Left lung (tissue), 10 donors: ENCODE data around the gene TBC1D19. TPM values are rescaled to one million over a fixed set of nuclear protein-coding genes. Genes with fewer than 3 reads are reported as not detected.
"Not testable (repeated sequence)": the region's sequence is repeated elsewhere in the genome, so short reads cannot be mapped to it uniquely, and the experiment has no call there.

ENCODE experiments used
- ATAC-seq: fragments of 200-7000 bp; cut with Tn5 transposase; one replicate; pipeline ENCODE4 v1.9.1; 2020; ENCODE audit warnings: moderate library complexity
- DNase-seq, 4 donors: peaks; one replicate each; pipeline ENCODE4 v3.0.0-alpha.2; 2013 to 2020
- H3K27ac ChIP-seq, 2 donors: fragments of 200-600 bp; sonication (generic) in 1 of 2; one replicate each; pipeline versions ENCODE4 v1.5.0 to v1.8.0; 2020 to 2021
- H3K27me3 ChIP-seq, 2 donors: fragments of 200-600 bp; sonication (generic) in 1 of 2; one replicate each; pipeline versions ENCODE4 v1.5.0 to v1.8.0; 2020 to 2021
- H3K36me3 ChIP-seq, 2 donors: fragments of 200-600 bp; sonication (generic) in 1 of 2; one replicate each; pipeline versions ENCODE4 v1.5.0 to v1.8.0; 2020 to 2021
- H3K4me1 ChIP-seq, 2 donors: fragments of 200-600 bp; one replicate each; pipeline ENCODE4 v1.8.0; 2021
- H3K4me3 ChIP-seq, 2 donors: fragments of 200-600 bp; sonication (generic) in 1 of 2; one replicate each; pipeline versions ENCODE4 v1.5.0 to v1.8.0; 2020 to 2021; ENCODE audit warnings: mild to moderate bottlenecking in 1 of 2
- H3K9me3 ChIP-seq, 2 donors: fragments of 200-600 bp; sonication (generic) in 1 of 2; one replicate each; pipeline versions ENCODE4 v1.5.0 to v1.8.0; 2020 to 2021
- CTCF ChIP-seq, 2 donors: fragments of 200-600 bp; sonication (generic) in 1 of 2; IDR thresholded peaks; one replicate each; pipeline versions ENCODE4 v1.5.0 to v1.8.0; 2021; ENCODE audit warnings: antibody characterized with exemption in 2 of 2
- intact Hi-C, 2 donors: fragments of 100-400 bp; cut with DNase I; formaldehyde crosslinking; loops; one replicate each; pipeline versions ENCODE4 v1.11.2 to v1.14.2; 2022
- polyA plus RNA-seq, 6 donors: library from polyadenylated mRNA; unstranded; fragments of 120-200 nt; gene quantifications; one replicate each; pipeline ENCODE4 v1.2.1, GENCODE V29; 2013; ENCODE audit not compliant: insufficient read length in 6 of 6
- total RNA-seq, 2 donors: library from RNA; stranded (reverse); fragmentation: NEBNext Ultra II Directional; extraction: Animal tissue kit (Norgen Biotek cat#: 25700); gene quantifications; one replicate each; pipeline ENCODE4 v1.2.1, GENCODE V29; 2021
- donor health status: DM: no; HTN: yes; CAD: no.
- donor health status: DM: no; HTN: no; CAD: no.

The TBC1D19 gene
- total and polyA plus RNA-seq, 8 donors = 9.5 to 25.8 (median 17.8) TPM

- TF ChIP-seq CTCF (IDR thresholded peaks at IDR 0.05) = no peak
- DNase-seq (no peak), ATAC-seq (no peak)
- Histone ChIP-seq H3K27me3 (no peaks in the 10 kb centered on the region), H3K4me1 (peaks cover 8 to 16% of the 10 kb centered on the region in 2 donors), H3K9me3 (no peaks in the 10 kb centered on the region), H3K4me3 (peak overlapping the region; percentile 63 to 83), H3K36me3 (no peaks in the 10 kb centered on the region), H3K27ac (peak overlapping the region in 1 of 2 donors; percentile 73)
- intact Hi-C loops = no loop called here
Observed at GRCh38 chr4:26584725-26585124, 841 bp downstream of the TBC1D19 start.

GRCh38 chr4:26589705-26590104 is 5.8 kb downstream of the TBC1D19 start:
- TF ChIP-seq CTCF (IDR thresholded peaks at IDR 0.05) = no peak
- Histone ChIP-seq H3K9me3 (no peaks in the 10 kb centered on the region), H3K4me3 (no peak overlapping the region), H3K4me1 (peaks cover 6 to 7% of the 10 kb centered on the region in 2 donors), H3K36me3 (no peaks in the 10 kb centered on the region), H3K27me3 (no peaks in the 10 kb centered on the region), H3K27ac (no peak overlapping the region)
- ATAC-seq (no peak), DNase-seq (no peak)
- intact Hi-C loops = no loop called here

GRCh38 chr4:26590639-26591038 is 6.8 kb downstream of the TBC1D19 start:
- no peak overlapping the region for H3K4me3 ChIP-seq
- DNase-seq (no peak), ATAC-seq (no peak)
- no peaks in the 10 kb centered on the region for H3K9me3 ChIP-seq
- no peaks in the 10 kb centered on the region for H3K4me1 ChIP-seq
- no peaks in the 10 kb centered on the region for H3K36me3 ChIP-seq
- intact Hi-C loops = no loop called here
- H3K27me3 ChIP-seq = no peaks in the 10 kb centered on the region
- TF ChIP-seq CTCF (IDR thresholded peaks at IDR 0.05) = no peak
- no peak overlapping the region for H3K27ac ChIP-seq

GRCh38 chr4:26593557-26593956 is 9.7 kb downstream of the TBC1D19 start:
- DNase-seq, ATAC-seq, H3K27me3 ChIP-seq, H3K4me3 ChIP-seq, H3K4me1 ChIP-seq, H3K27ac ChIP-seq, H3K9me3 ChIP-seq, H3K36me3 ChIP-seq, intact Hi-C loops: not testable (repeated sequence)

GRCh38 chr4:26594371-26594770 is 10.5 kb downstream of the TBC1D19 start:
- no peaks in the 10 kb centered on the region for H3K9me3 ChIP-seq
- no peaks in the 10 kb centered on the region for H3K27me3 ChIP-seq
- no peak overlapping the region for H3K27ac ChIP-seq
- no peaks in the 10 kb centered on the region for H3K4me1 ChIP-seq
- H3K4me3 ChIP-seq = no peak overlapping the region
- DNase-seq (no peak), ATAC-seq (no peak)
- intact Hi-C loops = no loop called here
- no peaks in the 10 kb centered on the region for H3K36me3 ChIP-seq
- no peak for TF ChIP-seq CTCF (IDR thresholded peaks at IDR 0.05)

GRCh38 chr4:26594778-26595177 is 10.9 kb downstream of the TBC1D19 start:
- H3K4me1 ChIP-seq = no peaks in the 10 kb centered on the region
- no peaks in the 10 kb centered on the region for H3K9me3 ChIP-seq
- no peak for ATAC-seq
- no peak for TF ChIP-seq CTCF (IDR thresholded peaks at IDR 0.05)
- no peak overlapping the region for H3K27ac ChIP-seq
- no peaks in the 10 kb centered on the region for H3K27me3 ChIP-seq
- no peak for DNase-seq
- no peak overlapping the region for H3K4me3 ChIP-seq
- intact Hi-C loops = no loop called here
- no peaks in the 10 kb centered on the region for H3K36me3 ChIP-seq
